Stimulated activated CD4-positive, alpha-beta T cell treated with anti-CD3 and anti-CD28 coated beads, Interleukin-4, amount 100 ng/mL, for 24 hours (primary cell): ENCODE results near the gene TMC4.
"Not testable (repeated sequence)": the region's sequence is repeated elsewhere in the genome, so short reads cannot be mapped to it uniquely, and the experiment has no call there.

Experiments used
- DNase-seq: peaks from one replicate; pipeline ENCODE4 v3.0.0-alpha.2; 2020

The TMC4 gene, protein sequence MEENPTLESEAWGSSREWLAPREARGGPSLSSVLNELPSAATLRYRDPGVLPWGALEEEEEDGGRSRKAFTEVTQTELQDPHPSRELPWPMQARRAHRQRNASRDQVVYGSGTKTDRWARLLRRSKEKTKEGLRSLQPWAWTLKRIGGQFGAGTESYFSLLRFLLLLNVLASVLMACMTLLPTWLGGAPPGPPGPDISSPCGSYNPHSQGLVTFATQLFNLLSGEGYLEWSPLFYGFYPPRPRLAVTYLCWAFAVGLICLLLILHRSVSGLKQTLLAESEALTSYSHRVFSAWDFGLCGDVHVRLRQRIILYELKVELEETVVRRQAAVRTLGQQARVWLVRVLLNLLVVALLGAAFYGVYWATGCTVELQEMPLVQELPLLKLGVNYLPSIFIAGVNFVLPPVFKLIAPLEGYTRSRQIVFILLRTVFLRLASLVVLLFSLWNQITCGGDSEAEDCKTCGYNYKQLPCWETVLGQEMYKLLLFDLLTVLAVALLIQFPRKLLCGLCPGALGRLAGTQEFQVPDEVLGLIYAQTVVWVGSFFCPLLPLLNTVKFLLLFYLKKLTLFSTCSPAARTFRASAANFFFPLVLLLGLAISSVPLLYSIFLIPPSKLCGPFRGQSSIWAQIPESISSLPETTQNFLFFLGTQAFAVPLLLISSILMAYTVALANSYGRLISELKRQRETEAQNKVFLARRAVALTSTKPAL

DNA sequence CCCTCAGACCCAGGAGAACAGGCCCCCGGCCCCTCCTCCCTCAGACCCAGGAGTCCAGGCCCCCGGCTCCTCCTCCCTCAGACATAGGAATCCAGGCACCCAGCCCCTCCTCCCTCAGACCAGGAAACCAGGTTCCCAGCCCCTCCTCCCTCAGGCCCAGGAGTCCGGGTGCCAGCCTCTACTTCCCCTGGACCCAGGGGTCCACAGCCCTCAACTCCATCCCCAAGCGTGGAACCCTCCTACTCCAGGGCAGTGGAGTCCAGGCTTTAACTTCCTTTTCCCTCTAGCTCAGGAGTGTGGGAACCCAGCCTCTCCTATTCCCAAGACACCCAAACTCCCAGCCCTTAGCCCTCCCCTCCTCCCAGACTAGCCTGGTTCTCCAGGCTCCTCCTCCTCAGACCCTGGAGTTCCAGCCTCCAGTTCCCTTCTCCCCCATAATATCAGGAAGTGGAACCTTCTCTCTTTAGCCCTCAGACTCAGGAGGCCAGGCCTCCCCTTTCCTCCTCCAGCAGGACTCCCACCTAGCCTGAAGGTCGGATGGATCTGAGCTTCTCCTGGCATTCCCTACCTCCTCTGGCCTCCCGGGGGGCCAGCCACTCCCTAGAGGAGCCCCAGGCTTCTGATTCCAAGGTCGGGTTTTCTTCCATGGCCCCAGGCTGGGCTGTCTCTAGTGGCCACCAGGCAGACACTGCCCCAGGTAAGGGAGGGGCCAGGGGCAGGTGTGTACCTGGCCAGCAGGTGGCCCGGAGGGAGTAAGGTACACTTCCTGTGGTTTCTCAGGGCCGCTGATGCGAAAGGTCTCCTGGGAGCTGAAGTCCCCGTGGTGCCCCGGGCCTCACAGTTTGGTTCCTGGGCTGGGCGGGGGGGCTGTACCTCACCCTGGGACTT lies at the start of gene TMC4:
Gene TMC4 (minus strand): TSS at position 690 of the 888 bp plus-strand sequence. CDS start 43 bp downstream, at position 647.
- no peak for DNase-seq

DNA sequence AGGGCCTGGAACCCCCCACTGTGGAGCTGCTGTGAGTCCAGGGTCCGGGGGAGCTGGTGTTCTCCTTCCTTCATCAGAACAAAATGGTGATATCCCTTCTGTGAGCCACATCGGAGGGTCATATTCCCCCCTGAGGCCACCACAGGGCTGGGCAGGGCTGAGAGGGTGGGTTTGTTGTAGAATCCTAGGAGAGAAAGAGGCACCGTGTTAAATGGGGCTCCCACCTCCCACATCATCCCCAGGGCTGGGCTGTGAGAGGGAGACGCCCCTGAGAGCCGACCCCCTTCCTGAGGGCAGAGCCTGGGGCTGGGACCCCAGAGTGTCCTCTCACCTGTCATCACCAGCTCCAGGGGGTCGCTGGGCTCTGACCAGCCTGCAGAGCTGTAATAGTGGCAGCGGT lies 49.0 kb upstream of the TMC4 start:
- DNase-seq: not testable (repeated sequence)

DNA sequence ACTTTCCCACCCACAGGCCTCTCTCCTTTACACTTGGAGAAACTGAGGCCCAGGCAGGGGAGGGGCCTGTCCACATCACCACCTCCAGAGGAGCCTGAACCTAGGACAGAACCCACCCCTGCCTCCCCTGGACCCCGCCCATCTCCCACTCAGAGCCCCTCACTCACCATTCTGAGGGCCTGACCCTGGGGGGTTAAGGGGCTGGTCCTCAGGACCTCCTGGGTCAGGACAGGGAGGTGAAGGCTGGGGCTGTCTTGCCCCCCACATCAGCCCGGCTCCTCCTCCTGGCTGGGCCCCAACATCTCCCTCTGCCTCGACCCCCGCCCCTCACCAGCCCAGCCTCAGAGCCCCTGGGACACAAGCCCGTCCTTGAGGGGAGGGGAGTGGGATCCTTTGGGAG lies 46.7 kb upstream of the TMC4 start:
- not testable (repeated sequence) for DNase-seq

DNA sequence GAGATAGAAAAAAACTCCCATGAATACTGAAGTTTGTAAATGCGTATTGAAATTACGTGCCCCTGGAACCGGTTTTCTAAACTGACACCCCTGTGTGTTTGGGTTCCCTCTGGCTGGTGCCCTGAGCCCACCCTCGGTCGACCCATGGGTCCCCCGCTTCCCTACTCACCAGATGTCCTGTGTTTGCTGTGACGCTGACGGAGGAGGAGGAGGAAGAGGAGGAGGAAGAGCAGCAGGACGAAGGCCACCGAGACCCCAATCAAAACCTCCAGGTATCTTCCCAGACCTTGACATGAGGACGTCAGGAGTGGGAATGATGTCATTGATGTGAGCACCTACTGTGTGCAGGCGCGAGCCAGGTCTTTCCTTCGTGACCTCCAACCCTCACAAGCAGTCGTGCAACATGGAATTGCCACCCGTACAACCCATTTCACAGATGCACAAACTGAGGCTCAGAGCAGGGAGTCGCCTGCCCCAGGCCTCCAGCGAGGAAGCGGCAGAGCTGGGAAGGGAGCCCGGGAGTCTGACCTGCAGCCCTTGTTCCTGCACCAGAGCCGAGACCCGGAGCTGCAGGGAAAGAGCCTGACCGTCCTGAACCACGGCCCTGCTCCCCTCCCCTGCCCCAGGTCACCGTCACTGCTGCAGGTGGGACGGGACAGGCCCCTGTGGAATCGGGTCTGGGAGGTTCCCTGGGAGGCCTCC lies 46.2 kb upstream of the TMC4 start:
- DNase-seq: no peak

DNA sequence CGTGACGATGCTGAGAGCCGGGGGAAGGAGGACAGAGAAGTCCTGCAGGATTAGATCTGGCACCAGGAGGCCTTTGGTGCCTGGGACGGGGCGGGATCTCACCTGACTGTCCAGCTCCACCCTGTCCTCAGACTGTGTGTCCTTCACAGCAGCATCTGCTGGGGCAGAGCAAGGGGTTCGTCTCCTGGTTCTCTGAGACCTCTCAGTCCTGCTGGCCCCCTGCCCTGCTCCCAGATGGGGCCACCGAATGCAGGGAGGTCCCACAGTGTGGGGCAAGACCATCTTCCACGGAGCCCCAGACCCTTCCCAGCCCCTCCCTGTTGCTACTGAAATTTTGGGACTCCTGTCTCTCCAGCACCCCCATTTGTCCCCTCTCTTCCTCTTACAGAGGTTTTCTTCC lies 45.3 kb upstream of the TMC4 start:
- DNase-seq: no peak

DNA sequence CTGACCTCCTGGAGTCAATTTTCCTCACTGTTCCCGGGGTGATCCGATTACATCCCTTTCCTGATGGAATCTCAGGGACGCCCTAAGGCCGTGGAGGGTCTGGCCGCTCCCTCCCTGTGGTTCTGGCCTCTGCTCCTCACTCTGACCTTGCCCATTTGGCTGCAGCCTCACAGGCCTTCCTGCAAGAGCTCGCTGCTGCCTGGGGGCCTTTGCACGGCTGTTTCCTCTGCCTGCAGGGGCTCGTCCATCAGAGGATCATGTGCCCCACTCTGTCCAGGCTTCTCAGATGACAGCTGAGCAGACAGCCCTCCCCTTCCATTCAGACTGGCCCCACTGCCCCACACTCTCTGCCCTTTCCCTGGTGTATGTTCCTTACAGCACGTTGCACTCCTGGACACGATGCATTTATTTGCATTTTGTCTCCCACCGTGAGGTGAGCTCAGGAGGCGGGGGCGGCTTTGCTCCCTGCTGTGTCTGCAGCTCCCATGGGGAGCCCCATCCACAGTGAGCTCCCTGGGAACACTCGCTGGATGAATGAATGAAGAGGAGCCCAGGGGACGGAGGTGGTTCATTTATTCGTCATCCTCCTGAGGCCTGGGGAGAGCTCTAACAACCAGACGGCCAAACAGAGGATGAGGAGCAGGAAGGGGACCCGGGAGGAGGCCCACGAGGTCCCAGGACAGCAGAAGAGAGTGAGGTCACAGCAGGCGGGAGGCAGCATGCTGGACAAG lies 44.7 kb upstream of the TMC4 start:
- DNase-seq: not testable (repeated sequence)

DNA sequence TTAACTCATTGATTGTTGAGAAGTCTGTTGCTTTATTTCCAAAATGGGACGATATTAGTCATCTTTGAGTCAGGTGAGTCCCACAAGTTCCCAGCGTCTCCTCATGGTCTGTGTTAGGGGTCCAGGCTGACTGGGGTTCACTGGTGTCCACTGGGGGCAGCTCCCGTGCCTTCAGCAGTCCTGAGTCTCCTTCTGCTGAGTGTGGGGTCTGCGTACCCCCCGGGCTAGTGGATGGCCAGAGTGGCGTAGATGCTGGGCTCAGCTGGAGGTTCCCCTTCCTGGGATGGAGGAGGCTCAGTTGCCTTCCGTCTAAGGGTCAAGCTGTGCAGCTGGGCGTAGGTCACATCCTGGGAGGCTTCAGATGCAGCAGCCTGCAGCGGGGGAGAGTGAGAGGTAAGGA lies 43.9 kb upstream of the TMC4 start:
- DNase-seq: no peak

DNA sequence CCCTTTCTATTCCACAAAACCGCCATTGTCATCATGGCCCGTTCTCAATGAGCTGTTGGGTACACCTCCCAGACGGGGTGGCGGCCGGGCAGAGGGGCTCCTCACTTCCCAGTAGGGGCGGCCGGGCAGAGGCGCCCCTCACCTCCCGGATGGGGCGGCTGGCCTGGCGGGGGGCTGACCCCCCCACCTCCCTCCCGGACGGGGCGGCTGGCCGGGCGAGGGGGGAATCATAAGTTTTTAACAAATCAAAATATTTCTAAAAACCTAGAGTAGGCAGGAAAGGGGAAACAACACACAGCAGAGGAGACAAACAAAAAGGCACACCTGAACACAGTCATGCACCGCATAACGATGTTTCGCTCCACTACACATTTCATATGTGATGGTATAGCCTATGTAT lies 41.8 kb upstream of the TMC4 start:
- DNase-seq: not testable (repeated sequence)

DNA sequence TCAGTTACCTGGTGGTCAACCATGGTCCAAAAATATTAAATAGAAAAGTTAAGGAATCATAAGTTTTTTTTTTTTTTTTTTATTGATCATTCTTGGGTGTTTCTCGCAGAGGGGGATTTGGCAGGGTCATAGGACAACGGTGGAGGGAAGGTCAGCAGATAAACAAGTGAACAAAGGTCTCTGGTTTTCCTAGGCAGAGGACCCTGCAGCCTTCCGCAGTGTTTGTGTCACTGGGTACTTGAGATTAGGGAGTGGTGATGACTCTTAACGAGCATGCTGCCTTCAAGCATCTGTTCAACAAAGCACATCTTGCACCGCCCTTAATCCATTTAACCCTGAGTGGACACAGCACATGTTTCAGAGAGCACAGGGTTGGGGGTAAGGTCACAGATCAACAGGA lies 41.3 kb upstream of the TMC4 start:
- not testable (repeated sequence) for DNase-seq

DNA sequence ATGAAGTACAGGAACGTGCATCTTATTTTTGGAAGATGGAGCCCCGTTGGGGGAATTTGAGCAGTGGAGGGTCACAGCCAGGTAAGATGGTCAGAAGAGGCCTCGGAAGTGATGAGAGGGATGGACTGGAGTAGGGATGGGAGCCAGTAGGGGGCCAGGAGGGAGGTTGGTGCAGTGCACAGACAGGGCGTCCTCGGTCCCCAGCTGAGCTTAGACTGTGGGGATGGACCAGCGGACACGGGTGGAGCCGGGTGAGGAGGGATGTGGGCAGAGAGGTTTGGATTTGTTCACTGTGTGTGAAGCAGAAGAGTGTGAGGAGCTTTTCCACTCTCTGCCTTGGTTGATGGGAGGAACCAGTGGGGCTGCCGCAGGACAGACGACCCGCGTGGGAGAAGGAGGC lies 38.3 kb upstream of the TMC4 start:
- no peak for DNase-seq

DNA sequence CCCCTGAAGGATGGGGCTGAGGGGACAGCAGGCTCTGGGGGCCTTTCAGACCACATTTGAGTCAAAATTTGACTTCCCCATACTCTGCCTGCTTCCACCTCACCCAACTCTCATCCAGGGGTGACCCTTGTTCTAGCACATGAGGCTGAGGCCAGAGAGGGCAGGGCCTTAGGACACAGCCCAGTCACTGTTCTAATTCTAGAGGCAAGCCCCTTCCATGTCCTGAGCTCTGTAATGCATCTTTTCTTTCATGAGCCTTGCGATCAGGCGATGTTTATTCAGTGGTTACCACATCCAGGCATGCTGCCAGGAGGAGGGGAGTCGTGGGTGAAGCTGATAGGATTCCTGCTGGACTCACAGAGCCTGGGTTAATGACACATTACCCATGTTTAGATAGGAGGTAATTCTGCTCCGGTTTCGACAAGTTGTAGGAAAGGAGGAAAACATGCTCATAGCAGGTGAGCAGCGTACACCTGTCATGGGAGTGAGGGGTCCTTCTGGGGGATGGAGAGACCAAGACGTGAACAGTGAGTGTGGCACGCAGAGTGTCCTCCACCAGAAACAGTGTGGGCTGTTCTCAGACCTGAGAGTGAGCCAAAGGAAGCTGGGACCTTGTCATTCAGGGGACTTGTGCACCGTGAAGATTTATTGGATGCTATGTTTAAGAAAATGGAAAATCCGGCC lies 37.0 kb upstream of the TMC4 start:
- DNase-seq: no peak

DNA sequence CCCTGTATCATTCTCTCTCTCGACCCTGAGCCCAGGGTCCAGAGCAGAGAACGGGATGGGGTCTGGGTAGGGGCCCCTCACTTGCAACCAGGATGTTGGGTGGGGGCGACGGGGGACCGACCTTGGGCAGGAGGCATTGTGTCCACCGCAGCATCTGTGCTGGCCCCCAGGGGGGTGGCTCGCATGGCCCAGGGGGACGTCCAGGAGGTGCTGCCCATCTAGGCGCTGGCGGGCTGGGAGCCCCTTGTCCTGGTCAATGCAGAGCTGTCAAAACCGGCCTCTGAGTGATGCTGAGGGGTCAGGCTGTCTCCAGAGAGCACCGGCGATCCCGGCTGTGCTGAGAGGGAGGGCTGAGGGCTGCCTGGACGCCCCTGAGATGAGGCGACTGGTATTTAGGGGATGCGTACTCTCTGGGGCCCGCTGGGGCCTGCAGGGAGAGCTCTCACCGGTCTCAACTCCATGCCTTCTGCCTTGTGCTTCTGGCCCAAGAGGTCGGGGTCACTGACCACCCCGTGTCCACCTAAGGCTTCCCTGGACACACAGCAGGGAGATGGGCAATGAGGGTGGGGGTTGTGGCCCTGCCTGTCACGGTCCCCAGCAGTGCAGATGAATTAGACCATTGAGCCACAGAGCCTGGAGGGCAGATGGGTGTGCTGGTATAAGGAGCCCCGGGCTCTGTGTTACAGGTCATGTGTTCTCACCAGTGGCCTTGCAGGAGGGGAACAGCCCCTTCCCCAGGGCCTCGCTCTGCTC lies 36.3 kb upstream of the TMC4 start:
- DNase-seq: no peak

DNA sequence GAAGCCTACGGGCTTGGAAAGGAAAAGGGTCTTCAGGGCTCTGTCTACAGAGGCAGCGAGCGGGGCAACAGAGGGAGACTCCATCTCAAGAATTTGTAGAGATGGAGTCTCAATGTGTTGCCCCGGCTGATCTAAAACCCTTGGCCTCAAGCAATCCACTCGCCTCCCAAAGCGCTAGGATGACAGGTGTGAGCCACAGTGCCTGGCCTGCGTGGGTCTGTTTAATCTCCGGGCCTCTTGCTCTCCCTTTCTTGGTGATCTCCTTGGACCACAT lies 35.8 kb upstream of the TMC4 start:
- peak; percentile 37 for DNase-seq

DNA sequence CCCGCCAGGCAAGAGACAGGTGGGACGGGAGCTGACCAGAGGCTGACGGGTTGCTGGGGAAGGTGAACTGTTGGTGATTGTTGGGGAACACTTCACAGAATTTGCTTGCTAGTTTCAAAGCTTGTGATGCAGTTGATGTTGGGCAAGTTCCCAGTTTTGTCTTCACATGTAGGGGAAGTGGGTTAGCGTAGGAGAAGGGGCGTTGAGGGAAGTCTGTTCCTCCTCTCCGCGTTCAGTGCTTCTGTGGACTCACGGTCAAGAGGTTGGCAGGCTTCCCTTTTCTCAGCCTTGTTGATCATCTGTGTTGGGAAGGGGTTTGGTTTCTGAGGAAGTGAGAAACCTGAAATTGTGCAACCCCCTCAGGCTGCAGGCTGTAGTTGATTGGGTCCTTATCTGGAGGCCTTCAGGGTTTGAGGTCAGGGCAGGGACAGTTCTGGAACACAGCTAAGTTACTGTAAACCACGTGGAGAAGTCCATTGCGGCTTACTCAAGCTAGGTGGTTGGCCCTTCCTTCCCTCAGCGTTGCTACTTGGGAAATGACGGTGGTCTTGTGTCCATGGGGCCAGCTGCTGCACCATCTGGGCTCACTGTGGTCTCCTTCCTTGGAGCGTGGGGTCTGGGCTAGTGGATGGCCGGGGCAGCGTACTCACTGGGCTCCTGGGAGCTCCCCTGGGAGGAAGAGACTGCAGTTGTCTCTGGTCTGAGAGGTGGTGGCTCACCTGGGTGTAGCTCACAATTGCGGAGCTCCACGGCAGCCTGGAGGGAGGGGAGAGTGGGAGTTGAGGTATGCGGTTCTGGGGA lies 35.2 kb upstream of the TMC4 start:
- peak; percentile 62 for DNase-seq

DNA sequence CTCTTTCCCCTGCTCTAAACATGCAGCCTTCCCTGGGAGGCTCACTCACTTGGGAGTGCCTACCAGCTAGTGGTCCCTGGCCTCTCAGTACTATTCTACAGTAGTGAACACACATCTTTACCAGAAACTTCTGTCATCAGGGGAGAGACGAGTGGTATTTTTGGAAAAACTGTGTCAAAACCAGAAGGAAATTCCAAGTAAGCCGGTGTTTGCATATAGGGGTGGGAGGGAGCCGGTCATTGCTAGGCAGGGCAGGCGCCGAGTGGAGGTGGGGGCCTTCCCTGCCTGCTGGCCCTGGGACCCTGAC lies 34.7 kb upstream of the TMC4 start:
- DNase-seq: no peak

DNA sequence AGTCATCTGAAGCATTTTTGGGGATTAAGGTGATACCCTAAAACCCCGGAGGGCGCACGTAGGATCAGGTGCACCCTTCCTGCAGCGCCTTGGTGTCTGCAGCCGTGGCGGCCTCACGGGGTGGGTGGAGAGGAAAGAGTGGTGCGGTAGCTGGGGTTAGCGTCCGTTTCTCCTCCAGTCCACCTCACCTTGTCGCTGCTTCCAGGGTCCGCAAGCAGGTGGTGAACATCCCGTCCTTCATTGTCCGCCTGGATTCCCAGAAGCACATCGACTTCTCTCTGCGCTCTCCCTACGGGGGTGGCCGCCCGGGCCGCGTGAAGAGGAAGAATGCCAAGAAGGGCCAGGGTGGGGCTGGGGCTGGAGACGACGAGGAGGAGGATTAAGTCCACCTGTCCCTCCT lies 34.2 kb upstream of the TMC4 start:
- not testable (repeated sequence) for DNase-seq

DNA sequence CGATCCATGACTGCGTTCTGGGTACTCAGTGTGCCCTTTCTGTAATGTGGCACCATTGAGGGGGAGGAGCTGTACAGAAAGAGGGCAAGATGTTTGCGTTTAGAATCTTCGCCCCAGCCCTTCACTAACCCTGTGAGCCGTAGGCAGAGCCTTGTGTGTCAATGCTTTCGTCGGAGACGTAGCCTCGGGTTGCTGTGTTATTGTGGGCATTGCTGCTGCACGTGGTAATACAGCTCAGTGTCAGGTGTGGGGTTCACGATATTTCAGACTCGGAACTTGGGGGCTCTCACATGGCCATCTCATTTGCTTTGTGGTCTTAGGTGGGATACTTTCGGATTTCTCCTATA lies 33.8 kb upstream of the TMC4 start:
- no peak for DNase-seq

DNA sequence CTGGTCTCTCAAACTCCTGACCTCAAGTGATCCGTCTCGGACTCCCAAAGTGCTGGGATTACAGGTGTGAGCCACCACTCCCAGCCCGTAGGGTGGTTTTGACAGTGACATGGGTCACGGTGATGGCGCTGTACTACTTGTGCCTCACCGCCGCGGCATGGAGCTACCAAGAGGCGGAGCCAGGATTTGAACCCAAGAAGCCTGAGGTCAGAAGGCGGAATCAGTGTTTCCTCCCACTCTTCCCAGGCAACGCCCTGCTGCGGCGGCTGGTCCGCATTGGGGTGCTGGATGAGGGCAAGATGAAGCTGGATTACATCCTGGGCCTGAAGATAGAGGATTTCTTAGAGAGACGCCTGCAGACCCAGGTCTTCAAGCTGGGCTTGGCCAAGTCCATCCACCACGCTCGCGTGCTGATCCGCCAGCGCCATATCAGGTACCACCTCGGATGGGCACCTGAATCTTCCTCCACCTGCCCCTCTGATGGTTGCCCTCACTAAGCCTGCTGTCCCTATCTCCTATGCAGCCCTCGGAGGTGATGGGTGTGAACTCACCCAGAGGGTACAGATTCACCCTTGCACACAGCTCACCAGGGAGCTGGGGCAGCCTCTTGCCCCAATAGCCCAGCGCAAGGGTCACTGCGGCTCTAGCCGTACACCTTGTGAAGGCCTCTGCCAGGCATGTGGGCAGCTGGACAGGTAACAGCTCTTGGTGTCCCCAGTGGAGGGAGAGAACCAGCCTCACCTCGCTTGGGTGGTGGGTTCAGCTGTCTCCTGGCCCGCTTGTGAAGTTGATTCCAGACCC lies 33.3 kb upstream of the TMC4 start:
- no peak for DNase-seq

DNA sequence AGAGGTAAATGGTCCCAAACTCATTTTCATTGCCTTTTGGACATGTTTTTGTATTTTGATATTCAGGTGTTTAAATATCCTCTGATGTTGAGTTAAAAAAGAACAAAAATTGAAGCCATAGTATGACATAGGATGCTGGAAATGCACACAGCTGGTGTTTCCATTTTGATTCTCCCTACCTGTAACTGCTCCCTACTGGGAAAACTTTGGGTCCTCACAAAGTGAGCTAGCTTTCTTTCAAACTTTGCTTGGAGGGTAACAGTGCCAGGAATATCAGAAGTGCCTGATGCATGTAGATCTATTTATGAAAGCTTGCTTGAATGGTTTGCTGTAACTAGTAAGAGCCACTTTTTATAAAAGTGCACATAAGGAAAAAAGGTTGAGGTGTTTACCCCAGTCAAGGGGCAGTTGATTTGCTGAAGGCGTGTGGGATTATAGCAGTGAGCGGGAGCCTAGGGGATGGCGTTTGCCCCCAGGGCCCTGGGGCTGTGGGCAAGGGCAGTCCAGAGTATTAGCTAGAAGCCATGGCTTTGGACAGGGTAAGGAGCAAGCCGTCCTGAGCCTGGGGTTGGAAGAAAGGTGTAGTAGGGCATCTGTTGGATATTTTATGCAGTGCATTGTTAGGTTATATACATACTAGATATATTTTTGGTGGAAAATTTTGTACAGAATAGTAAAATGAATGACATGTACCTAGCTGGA lies 32.0 kb upstream of the TMC4 start:
- DNase-seq: no peak
